ENCODE results near the gene KAZALD1. TPM values are rescaled to one million over a fixed set of nuclear protein-coding genes. Genes with fewer than 3 reads are reported as not detected.
A peak's percentile ranks its signal among the peaks of the same experiment; 100 is the strongest.
"Not testable (repeated sequence)": the region's sequence is repeated elsewhere in the genome, so short reads cannot be mapped to it uniquely, and the experiment has no call there.

KAZALD1 gene
- total and polyA plus RNA-seq, 4 donors = 2.5 to 10.0 (median 4.3) TPM

DNA sequence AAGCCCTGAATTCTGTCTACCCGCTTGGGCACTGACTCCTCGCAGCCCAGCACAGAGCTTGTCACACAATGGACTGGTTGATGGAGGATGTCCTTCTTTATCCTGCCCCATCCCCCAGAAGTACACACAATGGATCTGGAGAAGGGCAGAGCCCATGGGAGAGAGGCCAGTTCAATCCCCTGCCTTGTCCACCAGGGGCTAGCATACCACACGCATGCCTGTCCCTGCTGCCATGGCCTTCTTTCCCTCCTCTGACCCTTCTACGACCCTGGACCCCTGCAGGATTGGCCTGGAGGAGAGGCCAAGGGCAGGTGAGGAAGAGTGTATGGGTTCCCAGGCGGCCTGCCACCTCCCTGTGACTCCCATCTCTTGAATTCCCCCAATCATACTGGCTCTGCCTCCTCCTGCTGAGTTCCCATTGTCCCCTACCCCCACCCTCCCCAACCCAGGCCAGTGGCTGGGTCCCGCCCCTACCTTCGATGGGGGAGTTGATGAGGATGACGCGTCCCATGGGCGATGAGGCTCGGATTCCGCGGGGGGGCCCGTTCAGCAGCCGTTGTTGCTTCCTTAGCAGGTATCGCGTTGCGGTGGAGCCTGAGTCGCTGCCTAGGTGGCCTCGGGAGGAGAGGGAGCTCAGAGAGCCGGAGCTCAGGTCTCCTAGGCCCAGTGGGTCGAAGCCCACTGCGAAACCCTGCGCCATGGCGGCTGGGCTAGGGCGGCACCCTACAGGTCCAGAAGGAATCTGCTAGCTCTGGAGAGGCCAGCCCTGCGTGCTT lies 32.1 kb upstream of the KAZALD1 start:
- no peak for DNase-seq (ENCODE audit: low read depth in 4 of 6, low spot score in 6 of 6)
- Histone ChIP-seq H3K4me1 (ENCODE audit: control insufficient read depth, insufficient read depth, low read length) (peaks cover 48% of the 10 kb centered on the region), H3K4me3 (ENCODE audit: low read depth, low read length) (no peak overlapping the region), H3K27ac (ENCODE audit: low read depth, low read length) (no peak overlapping the region), H3K27me3 (ENCODE audit: control insufficient read depth, insufficient read depth, low read length) (peaks cover 17% of the 10 kb centered on the region), H3K9me3 (ENCODE audit: control insufficient read depth, insufficient read depth, low read length) (no peaks in the 10 kb centered on the region), H3K36me3 (ENCODE audit: control insufficient read depth, insufficient read depth, low read length) (no peaks in the 10 kb centered on the region)
- 53% methylated on average over 21 of the region's 27 CpGs for WGBS (ENCODE audit: insufficient coverage)

DNA sequence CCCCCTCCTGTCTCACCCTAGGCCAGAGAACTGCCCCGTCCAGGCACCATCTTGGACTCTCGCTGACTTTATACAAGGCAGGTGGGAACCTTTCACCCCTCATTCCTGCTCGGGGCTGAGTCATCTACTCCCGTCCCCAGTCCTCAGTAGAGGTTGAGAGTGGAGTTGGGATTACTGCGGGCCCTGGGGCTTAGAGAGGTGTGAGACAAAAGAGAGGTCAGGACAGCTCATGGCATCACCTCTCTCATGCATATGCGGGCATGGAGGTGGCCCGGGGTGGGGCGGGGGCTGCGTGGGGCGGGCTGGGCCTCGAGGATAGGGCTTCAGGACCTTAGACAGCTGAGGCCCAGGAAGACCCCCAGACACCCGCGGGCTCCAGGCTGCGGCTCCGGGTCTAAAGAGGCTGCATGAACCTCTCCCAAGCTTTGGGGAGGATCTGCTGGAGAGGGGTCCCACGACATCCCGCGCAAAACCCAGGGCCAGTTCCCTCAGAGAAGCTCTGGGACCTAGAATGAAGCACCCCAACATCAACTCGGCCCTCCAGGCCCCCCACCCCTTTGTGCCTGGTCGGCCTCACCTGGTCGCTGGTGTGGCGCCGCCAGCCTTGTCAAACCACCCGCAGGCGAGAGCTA lies 31.2 kb upstream of the KAZALD1 start:
- peaks cover 17% of the 10 kb centered on the region for H3K27me3 ChIP-seq (ENCODE audit: control insufficient read depth, insufficient read depth, low read length)

DNA sequence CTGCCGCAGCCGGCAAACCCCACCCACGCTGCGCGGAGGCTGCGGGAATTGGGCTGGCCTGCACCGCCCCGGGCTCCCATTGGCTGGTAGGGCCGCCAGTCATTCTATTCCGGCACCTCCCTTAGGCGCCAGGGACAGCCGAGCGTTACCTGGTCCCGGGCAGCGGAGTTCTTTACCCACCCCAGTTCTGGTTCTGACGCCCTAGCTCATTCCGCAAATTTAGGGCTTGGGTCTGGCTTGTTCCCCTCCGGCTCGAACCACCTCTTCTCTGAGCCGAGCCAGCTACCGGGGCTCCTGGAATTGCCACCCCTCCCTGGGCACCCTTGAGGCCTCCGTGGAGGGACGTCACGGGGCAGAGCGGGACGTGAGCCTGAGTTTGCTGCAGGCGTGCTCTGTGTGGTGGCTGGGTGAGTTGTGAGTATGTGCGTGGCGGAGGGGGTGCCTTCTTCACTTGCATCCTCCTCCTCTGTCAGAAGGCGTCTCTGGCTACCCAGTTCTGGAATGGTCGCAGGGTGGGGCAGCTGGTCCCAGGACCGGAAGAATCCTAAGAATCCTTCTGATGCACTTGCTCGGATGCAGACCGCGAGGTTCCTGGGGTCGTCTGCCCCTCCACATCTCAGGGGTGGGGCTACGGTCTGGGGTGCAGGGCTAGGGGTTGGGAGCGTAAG lies 30.5 kb upstream of the KAZALD1 start, which contains the start of the genes PDZD7 and SFXN3:
Gene PDZD7, minus strand, starts transcription at position 2 of the 668 bp plus-strand sequence. CDS start 910 bp downstream, outside the sequence.
Gene SFXN3, plus strand, starts transcription at position 107 of the 668 bp plus-strand sequence. CDS start 3,461 bp downstream, outside the sequence.
- Histone ChIP-seq H3K36me3 (ENCODE audit: control insufficient read depth, insufficient read depth, low read length) (peaks cover 12% of the 10 kb centered on the region), H3K9me3 (ENCODE audit: control insufficient read depth, insufficient read depth, low read length) (no peaks in the 10 kb centered on the region), H3K4me3 (ENCODE audit: low read depth, low read length) (peak within 1 kb of the TSS; percentile 86), H3K27ac (ENCODE audit: low read depth, low read length) (peak within 1 kb of the TSS; percentile 88), H3K27me3 (ENCODE audit: control insufficient read depth, insufficient read depth, low read length) (peaks cover 17% of the 10 kb centered on the region), H3K4me1 (ENCODE audit: control insufficient read depth, insufficient read depth, low read length) (peaks cover 48% of the 10 kb centered on the region)
- DNase-seq (ENCODE audit: low read depth in 4 of 6, low spot score in 6 of 6) = peak; percentile 60 to 98 (median 84)
- WGBS (ENCODE audit: insufficient coverage) = under 1% methylated on average over 33 of the region's 38 CpGs

More for the DNA sequence above, 31.2 kb upstream of the KAZALD1 start:
- under 1% methylated on average over 14 of the region's 25 CpGs for WGBS (ENCODE audit: insufficient coverage)
- Histone ChIP-seq H3K36me3 (ENCODE audit: control insufficient read depth, insufficient read depth, low read length) (peaks cover 5% of the 10 kb centered on the region), H3K27ac (ENCODE audit: low read depth, low read length) (no peak overlapping the region), H3K4me1 (ENCODE audit: control insufficient read depth, insufficient read depth, low read length) (peaks cover 48% of the 10 kb centered on the region), H3K9me3 (ENCODE audit: control insufficient read depth, insufficient read depth, low read length) (no peaks in the 10 kb centered on the region), H3K4me3 (ENCODE audit: low read depth, low read length) (peak overlapping the region; percentile 86)
- no peak for DNase-seq (ENCODE audit: low read depth in 4 of 6, low spot score in 6 of 6)

DNA sequence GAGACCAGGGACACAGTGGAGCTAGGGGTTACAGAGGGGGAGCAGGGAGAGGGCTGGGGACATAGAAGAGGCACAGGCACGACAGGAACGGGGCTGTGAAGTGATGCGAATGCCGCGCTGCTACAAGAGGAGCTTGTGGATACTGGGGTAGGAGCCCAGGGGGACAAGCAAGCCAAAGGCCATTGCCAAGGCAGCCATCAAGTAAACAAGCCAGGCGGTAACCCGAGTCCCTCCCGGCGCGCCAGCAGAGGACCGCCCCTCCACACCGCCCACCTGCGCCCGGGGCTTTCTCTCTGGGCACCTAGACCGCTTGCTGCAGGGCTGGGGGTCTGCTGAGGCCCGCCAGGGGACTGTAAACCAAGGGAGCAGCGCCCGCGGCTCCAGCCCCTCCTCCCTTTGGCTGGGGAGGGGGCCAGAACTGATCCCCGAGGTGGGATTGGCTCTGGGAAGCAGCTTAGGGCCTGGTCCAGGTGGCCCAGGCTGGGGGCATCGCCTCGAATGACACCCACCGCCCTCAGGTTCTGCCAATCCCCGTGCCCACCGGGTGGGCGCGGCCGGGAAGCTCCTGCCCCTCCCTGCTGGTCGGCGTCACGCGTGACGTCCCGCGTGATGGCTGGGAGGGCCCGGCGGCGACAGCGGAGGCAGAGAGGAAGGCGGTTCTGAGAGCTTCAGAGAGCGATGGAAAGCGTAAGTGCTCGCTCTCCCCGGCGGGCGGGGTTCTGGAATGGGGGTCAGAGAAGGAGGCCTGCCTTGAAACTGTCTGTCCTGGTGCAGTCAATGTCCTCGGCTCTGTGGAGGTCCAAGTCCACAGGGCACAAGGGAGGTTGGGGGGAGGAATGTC lies 29.8 kb upstream of the KAZALD1 start:
- Histone ChIP-seq H3K27me3 (ENCODE audit: control insufficient read depth, insufficient read depth, low read length) (peaks cover 17% of the 10 kb centered on the region), H3K36me3 (ENCODE audit: control insufficient read depth, insufficient read depth, low read length) (peaks cover 19% of the 10 kb centered on the region), H3K4me3 (ENCODE audit: low read depth, low read length) (peak overlapping the region; percentile 86), H3K4me1 (ENCODE audit: control insufficient read depth, insufficient read depth, low read length) (peaks cover 48% of the 10 kb centered on the region), H3K27ac (ENCODE audit: low read depth, low read length) (peak overlapping the region; percentile 88), H3K9me3 (ENCODE audit: control insufficient read depth, insufficient read depth, low read length) (no peaks in the 10 kb centered on the region)
- WGBS (ENCODE audit: insufficient coverage) = under 1% methylated on average over 47 of the region's 47 CpGs
- DNase-seq (ENCODE audit: low read depth in 4 of 6, low spot score in 6 of 6) = peak; percentile 65 to 96 (median 74)

DNA sequence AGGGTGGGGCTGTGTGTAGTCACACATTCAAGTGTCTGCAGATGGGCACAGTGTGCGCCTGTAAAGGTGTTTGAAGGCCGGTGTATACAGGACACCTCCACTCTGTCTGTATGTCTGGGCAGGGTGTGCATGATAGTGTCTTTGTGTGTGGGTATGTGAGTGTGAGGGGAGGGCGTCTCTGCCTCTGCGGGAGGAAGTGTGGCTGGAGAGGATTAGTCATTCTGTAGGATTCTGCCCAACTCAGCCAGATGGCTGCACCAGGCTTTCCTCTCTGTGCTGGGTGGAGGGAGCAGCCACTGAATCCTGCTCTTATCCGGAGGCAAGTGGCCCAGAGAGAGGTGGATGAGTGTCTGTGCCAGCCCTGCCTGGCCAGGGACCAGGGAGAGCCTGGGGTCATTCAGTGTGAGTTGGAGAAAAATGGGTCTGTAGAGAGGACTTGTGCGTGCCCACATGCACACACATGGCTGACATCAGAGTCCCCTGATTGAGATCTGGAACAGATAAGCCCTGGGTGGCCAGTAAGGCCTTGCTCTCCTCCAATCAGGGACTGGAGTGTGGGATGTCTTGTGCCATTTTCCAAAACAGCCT lies 29.1 kb upstream of the KAZALD1 start:
- peaks cover 26% of the 10 kb centered on the region for H3K36me3 ChIP-seq (ENCODE audit: control insufficient read depth, insufficient read depth, low read length)
- H3K27ac ChIP-seq (ENCODE audit: low read depth, low read length) = peak overlapping the region; percentile 88
- H3K4me3 ChIP-seq (ENCODE audit: low read depth, low read length) = peak overlapping the region; percentile 86
- WGBS (ENCODE audit: insufficient coverage) = 21% methylated on average over 6 of the region's 6 CpGs
- peak in 5 of 6 donors; percentile 19 to 90 (median 38) for DNase-seq (ENCODE audit: low read depth in 4 of 6, low spot score in 6 of 6)
- H3K27me3 ChIP-seq (ENCODE audit: control insufficient read depth, insufficient read depth, low read length) = peaks cover 15% of the 10 kb centered on the region
- H3K4me1 ChIP-seq (ENCODE audit: control insufficient read depth, insufficient read depth, low read length) = peaks cover 48% of the 10 kb centered on the region
- no peaks in the 10 kb centered on the region for H3K9me3 ChIP-seq (ENCODE audit: control insufficient read depth, insufficient read depth, low read length)

DNA sequence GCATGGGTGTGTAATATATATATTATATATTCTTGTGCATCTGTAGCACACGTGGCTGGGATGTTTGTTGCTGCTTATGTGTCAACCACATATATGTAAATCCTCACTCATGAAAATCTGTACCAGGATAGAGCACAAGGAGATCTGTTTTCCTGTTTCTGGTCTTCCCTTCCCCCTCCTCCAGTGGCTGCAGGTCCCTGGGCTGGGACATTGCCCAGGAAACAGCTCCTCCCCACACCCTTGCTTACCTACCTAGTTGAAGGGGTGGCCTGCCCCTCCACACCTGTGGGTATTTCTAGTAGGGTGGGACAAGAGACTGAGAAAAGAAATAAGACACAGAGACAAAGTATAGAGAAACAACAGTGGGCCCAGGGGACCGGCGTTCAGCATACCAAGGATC lies 28.5 kb upstream of the KAZALD1 start:
- DNase-seq (ENCODE audit: low read depth in 4 of 6, low spot score in 6 of 6) = no peak
- Histone ChIP-seq H3K4me1 (ENCODE audit: control insufficient read depth, insufficient read depth, low read length) (peaks cover 48% of the 10 kb centered on the region), H3K27me3 (ENCODE audit: control insufficient read depth, insufficient read depth, low read length) (peaks cover 12% of the 10 kb centered on the region), H3K4me3 (ENCODE audit: low read depth, low read length) (peak overlapping the region; percentile 86), H3K9me3 (ENCODE audit: control insufficient read depth, insufficient read depth, low read length) (no peaks in the 10 kb centered on the region), H3K27ac (ENCODE audit: low read depth, low read length) (no peak overlapping the region), H3K36me3 (ENCODE audit: control insufficient read depth, insufficient read depth, low read length) (peaks cover 30% of the 10 kb centered on the region)
- WGBS (ENCODE audit: insufficient coverage) = no CpG with 5 or more reads among the region's 3 CpGs

DNA sequence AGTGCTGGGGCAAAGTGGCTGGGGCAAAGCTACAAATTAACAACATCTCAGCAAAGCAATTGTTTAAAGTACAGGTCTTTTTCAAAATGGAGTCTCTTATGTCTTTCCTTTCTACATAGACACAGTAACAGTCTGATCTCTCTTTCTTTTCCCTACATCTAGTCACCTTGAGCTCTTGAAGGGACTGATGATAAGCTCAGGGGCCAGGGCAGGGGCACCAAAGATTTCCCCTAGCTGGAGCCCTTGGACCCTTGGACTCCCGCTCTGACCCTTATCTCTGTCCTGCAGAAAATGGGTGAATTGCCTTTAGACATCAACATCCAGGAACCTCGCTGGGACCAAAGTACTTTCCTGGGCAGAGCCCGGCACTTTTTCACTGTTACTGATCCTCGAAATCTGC lies 27.4 kb upstream of the KAZALD1 start:
- not testable (repeated sequence) for H3K4me3 ChIP-seq (ENCODE audit: low read depth, low read length); H3K9me3 ChIP-seq (ENCODE audit: control insufficient read depth, insufficient read depth, low read length); H3K27ac ChIP-seq (ENCODE audit: low read depth, low read length); H3K27me3 ChIP-seq (ENCODE audit: control insufficient read depth, insufficient read depth, low read length); DNase-seq (ENCODE audit: low read depth in 4 of 6, low spot score in 6 of 6)
- WGBS (ENCODE audit: insufficient coverage) = 95% methylated on average over 3 of the region's 4 CpGs
- H3K36me3 ChIP-seq (ENCODE audit: control insufficient read depth, insufficient read depth, low read length) = peaks cover 40% of the 10 kb centered on the region
- H3K4me1 ChIP-seq (ENCODE audit: control insufficient read depth, insufficient read depth, low read length) = peaks cover 44% of the 10 kb centered on the region

DNA sequence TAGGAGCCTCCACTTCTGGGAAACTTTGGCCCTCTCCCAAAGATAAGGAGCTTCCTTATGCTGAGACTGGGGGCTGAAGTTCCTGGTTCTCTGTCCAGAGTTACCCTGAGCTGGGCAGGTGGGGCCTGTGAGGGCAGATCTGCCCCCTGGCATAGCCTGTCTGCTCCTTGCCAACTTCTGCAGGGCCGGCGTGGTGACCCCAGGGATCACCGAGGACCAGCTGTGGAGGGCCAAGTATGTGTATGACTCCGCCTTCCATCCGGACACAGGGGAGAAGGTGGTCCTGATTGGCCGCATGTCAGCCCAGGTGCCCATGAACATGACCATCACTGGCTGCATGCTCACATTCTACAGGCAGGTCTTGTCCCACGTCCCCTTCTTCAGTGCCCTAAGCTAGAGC lies 26.5 kb upstream of the KAZALD1 start:
- peaks cover 2% of the 10 kb centered on the region for H3K27me3 ChIP-seq (ENCODE audit: control insufficient read depth, insufficient read depth, low read length)
- no peak overlapping the region for H3K27ac ChIP-seq (ENCODE audit: low read depth, low read length)
- 78% methylated on average over 7 of the region's 7 CpGs for WGBS (ENCODE audit: insufficient coverage)
- DNase-seq (ENCODE audit: low read depth in 4 of 6, low spot score in 6 of 6) = no peak
- no peaks in the 10 kb centered on the region for H3K9me3 ChIP-seq (ENCODE audit: control insufficient read depth, insufficient read depth, low read length)
- peaks cover 44% of the 10 kb centered on the region for H3K4me1 ChIP-seq (ENCODE audit: control insufficient read depth, insufficient read depth, low read length)
- H3K36me3 ChIP-seq (ENCODE audit: control insufficient read depth, insufficient read depth, low read length) = peaks cover 42% of the 10 kb centered on the region
- no peak overlapping the region for H3K4me3 ChIP-seq (ENCODE audit: low read depth, low read length)
